ENCODE measurements around the gene WAPL.
"Not testable (repeated sequence)": the region's sequence is repeated elsewhere in the genome, so short reads cannot be mapped to it uniquely, and the experiment has no call there.

The WAPL gene, protein sequence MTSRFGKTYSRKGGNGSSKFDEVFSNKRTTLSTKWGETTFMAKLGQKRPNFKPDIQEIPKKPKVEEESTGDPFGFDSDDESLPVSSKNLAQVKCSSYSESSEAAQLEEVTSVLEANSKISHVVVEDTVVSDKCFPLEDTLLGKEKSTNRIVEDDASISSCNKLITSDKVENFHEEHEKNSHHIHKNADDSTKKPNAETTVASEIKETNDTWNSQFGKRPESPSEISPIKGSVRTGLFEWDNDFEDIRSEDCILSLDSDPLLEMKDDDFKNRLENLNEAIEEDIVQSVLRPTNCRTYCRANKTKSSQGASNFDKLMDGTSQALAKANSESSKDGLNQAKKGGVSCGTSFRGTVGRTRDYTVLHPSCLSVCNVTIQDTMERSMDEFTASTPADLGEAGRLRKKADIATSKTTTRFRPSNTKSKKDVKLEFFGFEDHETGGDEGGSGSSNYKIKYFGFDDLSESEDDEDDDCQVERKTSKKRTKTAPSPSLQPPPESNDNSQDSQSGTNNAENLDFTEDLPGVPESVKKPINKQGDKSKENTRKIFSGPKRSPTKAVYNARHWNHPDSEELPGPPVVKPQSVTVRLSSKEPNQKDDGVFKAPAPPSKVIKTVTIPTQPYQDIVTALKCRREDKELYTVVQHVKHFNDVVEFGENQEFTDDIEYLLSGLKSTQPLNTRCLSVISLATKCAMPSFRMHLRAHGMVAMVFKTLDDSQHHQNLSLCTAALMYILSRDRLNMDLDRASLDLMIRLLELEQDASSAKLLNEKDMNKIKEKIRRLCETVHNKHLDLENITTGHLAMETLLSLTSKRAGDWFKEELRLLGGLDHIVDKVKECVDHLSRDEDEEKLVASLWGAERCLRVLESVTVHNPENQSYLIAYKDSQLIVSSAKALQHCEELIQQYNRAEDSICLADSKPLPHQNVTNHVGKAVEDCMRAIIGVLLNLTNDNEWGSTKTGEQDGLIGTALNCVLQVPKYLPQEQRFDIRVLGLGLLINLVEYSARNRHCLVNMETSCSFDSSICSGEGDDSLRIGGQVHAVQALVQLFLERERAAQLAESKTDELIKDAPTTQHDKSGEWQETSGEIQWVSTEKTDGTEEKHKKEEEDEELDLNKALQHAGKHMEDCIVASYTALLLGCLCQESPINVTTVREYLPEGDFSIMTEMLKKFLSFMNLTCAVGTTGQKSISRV (N-terminal part only)

GRCh38 chr10:86521678-86522509, at the start of gene WAPL:
Gene WAPL (minus strand): TSS chr10:86521792. CDS start chr10:86518069, 3,723 bp downstream.
- Histone ChIP-seq H3K9ac (ENCODE audit: low read length) (peak within 1 kb of the TSS; percentile 91), H3K9me3 (ENCODE audit: control insufficient read depth, insufficient read depth, low read depth, low read length) (no peaks in the 10 kb centered on the region), H3K4me1 (ENCODE audit: control insufficient read depth, insufficient read depth, low read length) (peaks cover 20% of the 10 kb centered on the region), H3K27me3 (ENCODE audit: control insufficient read depth, insufficient read depth, low read length) (no peaks in the 10 kb centered on the region), H3K27ac (ENCODE audit: low read depth, low read length) (peak within 1 kb of the TSS; percentile 86), H3K4me3 (ENCODE audit: low read depth, low read length) (peak within 1 kb of the TSS; percentile 88), H3K36me3 (ENCODE audit: control insufficient read depth, insufficient read depth, low read length) (peaks cover 16% of the 10 kb centered on the region)

GRCh38 chr10:86569335-86569734, 47.7 kb upstream of the WAPL start:
- no peak overlapping the region for H3K4me3 ChIP-seq (ENCODE audit: low read depth, low read length)
- peaks cover 10% of the 10 kb centered on the region for H3K4me1 ChIP-seq (ENCODE audit: control insufficient read depth, insufficient read depth, low read length)
- H3K27me3 ChIP-seq (ENCODE audit: control insufficient read depth, insufficient read depth, low read length) = no peaks in the 10 kb centered on the region
- H3K27ac ChIP-seq (ENCODE audit: low read depth, low read length) = no peak overlapping the region
- no peak overlapping the region for H3K9ac ChIP-seq (ENCODE audit: low read length)
- no peaks in the 10 kb centered on the region for H3K9me3 ChIP-seq (ENCODE audit: control insufficient read depth, insufficient read depth, low read depth, low read length)
- H3K36me3 ChIP-seq (ENCODE audit: control insufficient read depth, insufficient read depth, low read length) = no peaks in the 10 kb centered on the region

DNA sequence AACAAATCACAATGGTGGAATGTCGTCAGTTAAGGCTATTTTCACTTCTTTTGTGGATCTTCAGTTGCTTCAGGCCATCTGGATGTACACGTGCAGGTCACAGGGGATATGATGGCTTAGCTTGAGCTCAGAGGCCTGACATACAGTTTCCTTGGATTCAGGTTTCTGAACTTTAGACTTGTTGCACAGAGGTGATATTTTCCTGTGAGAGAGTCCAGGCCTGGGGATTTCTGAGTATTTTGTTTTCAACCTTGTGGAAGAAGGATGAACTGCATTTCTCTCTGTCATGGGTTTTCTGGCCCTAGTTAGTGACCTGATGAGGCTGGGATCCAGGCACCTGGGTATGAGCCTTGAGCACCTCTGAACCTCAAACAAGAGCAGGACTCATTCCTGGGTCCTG, 44.9 kb upstream of the WAPL start:
- not testable (repeated sequence) for H3K4me3 ChIP-seq (ENCODE audit: low read depth, low read length); H3K27ac ChIP-seq (ENCODE audit: low read depth, low read length); H3K36me3 ChIP-seq (ENCODE audit: control insufficient read depth, insufficient read depth, low read length); H3K4me1 ChIP-seq (ENCODE audit: control insufficient read depth, insufficient read depth, low read length); H3K27me3 ChIP-seq (ENCODE audit: control insufficient read depth, insufficient read depth, low read length); H3K9ac ChIP-seq (ENCODE audit: low read length); H3K9me3 ChIP-seq (ENCODE audit: control insufficient read depth, insufficient read depth, low read depth, low read length)

DNA sequence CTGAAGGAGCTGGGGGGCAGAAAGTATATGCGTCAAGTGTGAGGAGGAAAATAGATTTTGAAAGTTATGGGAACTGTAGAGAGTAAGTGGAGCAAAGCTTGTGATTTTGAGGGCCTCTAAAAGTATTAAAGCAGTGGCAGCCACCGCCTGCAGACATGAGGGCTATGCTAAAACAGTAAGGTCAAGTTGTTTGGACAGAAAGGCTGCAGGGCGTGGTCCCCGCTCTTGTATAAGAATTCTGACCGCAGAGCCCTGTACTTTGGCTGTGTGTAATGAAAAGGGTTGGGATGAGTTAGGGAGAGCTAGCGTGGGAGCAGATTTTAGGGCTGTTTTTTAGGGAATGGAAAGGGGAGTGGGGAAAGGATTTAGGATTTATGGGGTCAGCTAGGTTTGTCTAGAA, 41.7 kb upstream of the WAPL start:
- not testable (repeated sequence) for H3K9me3 ChIP-seq (ENCODE audit: control insufficient read depth, insufficient read depth, low read depth, low read length); H3K36me3 ChIP-seq (ENCODE audit: control insufficient read depth, insufficient read depth, low read length); H3K27me3 ChIP-seq (ENCODE audit: control insufficient read depth, insufficient read depth, low read length); H3K4me1 ChIP-seq (ENCODE audit: control insufficient read depth, insufficient read depth, low read length); H3K27ac ChIP-seq (ENCODE audit: low read depth, low read length); H3K4me3 ChIP-seq (ENCODE audit: low read depth, low read length); H3K9ac ChIP-seq (ENCODE audit: low read length)

DNA sequence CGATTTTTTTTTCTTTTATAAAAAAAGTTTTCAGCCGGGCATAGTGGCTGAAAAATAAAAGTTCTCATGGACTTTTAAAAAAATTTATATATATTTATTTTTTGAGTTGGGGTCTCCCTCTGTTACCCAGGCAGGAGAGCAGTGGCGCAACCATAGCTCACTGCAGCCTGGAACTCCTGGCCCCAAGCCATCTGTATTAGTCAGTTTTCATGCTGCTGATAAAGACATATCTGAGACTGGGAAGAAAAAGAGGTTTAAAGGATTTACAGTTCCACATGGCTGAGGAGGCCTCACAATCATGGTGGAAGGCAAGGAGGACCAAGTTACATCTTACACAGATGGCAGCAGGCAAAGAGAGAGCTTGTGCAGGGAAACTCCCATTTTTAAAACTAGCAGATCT, 37.1 kb upstream of the WAPL start:
- H3K27me3 ChIP-seq (ENCODE audit: control insufficient read depth, insufficient read depth, low read length); H3K4me3 ChIP-seq (ENCODE audit: low read depth, low read length); H3K9ac ChIP-seq (ENCODE audit: low read length); H3K27ac ChIP-seq (ENCODE audit: low read depth, low read length); H3K36me3 ChIP-seq (ENCODE audit: control insufficient read depth, insufficient read depth, low read length); H3K4me1 ChIP-seq (ENCODE audit: control insufficient read depth, insufficient read depth, low read length); H3K9me3 ChIP-seq (ENCODE audit: control insufficient read depth, insufficient read depth, low read depth, low read length): not testable (repeated sequence)

- Histone ChIP-seq H3K9me3 (ENCODE audit: control insufficient read depth, insufficient read depth, low read depth, low read length) (no peaks in the 10 kb centered on the region), H3K27me3 (ENCODE audit: control insufficient read depth, insufficient read depth, low read length) (no peaks in the 10 kb centered on the region), H3K4me1 (ENCODE audit: control insufficient read depth, insufficient read depth, low read length) (peaks cover 5% of the 10 kb centered on the region; the same call in 1 of the 2 replicates), H3K4me3 (ENCODE audit: low read depth, low read length) (no peak overlapping the region), H3K9ac (ENCODE audit: low read length) (no peak overlapping the region), H3K27ac (ENCODE audit: low read depth, low read length) (no peak overlapping the region), H3K36me3 (ENCODE audit: control insufficient read depth, insufficient read depth, low read length) (no peaks in the 10 kb centered on the region)
These were observed 35.5 kb upstream of the WAPL start for GRCh38 chr10:86556933-86557649.

- Histone ChIP-seq H3K27ac (ENCODE audit: low read depth, low read length) (no peak overlapping the region), H3K9me3 (ENCODE audit: control insufficient read depth, insufficient read depth, low read depth, low read length) (no peaks in the 10 kb centered on the region)
These were observed 34.9 kb upstream of the WAPL start for GRCh38 chr10:86556532-86556931.

DNA sequence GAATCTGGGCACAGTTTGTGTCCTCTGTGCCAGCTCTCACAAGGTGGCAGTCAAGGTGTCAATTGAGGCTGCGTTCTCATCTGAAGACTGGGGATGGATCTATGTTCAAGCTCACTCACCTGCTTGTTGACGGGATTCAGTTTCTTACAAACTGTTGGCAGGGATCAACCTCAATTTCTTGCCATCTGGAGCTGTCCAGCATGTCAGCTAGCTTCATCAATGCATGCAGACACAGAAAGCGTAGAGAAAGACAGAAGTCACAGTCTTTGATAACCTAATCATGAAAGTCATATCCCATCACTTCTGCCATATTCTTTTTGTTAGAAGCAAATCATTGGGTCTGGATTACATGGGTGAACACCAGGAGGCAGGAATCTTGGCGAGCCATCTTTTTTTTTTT, 32.0 kb upstream of the WAPL start:
- no peak overlapping the region for H3K4me3 ChIP-seq (ENCODE audit: low read depth, low read length)
- peaks cover 5% of the 10 kb centered on the region; the same call in 1 of the 2 replicates for H3K4me1 ChIP-seq (ENCODE audit: control insufficient read depth, insufficient read depth, low read length)
- no peaks in the 10 kb centered on the region for H3K27me3 ChIP-seq (ENCODE audit: control insufficient read depth, insufficient read depth, low read length)
- no peak overlapping the region for H3K27ac ChIP-seq (ENCODE audit: low read depth, low read length)
- H3K9ac ChIP-seq (ENCODE audit: low read length) = no peak overlapping the region
- no peaks in the 10 kb centered on the region for H3K9me3 ChIP-seq (ENCODE audit: control insufficient read depth, insufficient read depth, low read depth, low read length)
- H3K36me3 ChIP-seq (ENCODE audit: control insufficient read depth, insufficient read depth, low read length) = no peaks in the 10 kb centered on the region

More at GRCh38 chr10:86556532-86556931, 34.9 kb upstream of the WAPL start:
- Histone ChIP-seq H3K4me1 (ENCODE audit: control insufficient read depth, insufficient read depth, low read length) (peaks cover 5% of the 10 kb centered on the region; the same call in 1 of the 2 replicates), H3K36me3 (ENCODE audit: control insufficient read depth, insufficient read depth, low read length) (no peaks in the 10 kb centered on the region), H3K4me3 (ENCODE audit: low read depth, low read length) (no peak overlapping the region), H3K27me3 (ENCODE audit: control insufficient read depth, insufficient read depth, low read length) (no peaks in the 10 kb centered on the region), H3K9ac (ENCODE audit: low read length) (no peak overlapping the region)

GRCh38 chr10:86553213-86553612, 31.6 kb upstream of the WAPL start:
- Histone ChIP-seq H3K27me3 (ENCODE audit: control insufficient read depth, insufficient read depth, low read length) (no peaks in the 10 kb centered on the region), H3K9ac (ENCODE audit: low read length) (no peak overlapping the region), H3K36me3 (ENCODE audit: control insufficient read depth, insufficient read depth, low read length) (no peaks in the 10 kb centered on the region), H3K27ac (ENCODE audit: low read depth, low read length) (no peak overlapping the region), H3K4me1 (ENCODE audit: control insufficient read depth, insufficient read depth, low read length) (peaks cover 5% of the 10 kb centered on the region; the same call in 1 of the 2 replicates), H3K4me3 (ENCODE audit: low read depth, low read length) (no peak overlapping the region), H3K9me3 (ENCODE audit: control insufficient read depth, insufficient read depth, low read depth, low read length) (no peaks in the 10 kb centered on the region)

DNA sequence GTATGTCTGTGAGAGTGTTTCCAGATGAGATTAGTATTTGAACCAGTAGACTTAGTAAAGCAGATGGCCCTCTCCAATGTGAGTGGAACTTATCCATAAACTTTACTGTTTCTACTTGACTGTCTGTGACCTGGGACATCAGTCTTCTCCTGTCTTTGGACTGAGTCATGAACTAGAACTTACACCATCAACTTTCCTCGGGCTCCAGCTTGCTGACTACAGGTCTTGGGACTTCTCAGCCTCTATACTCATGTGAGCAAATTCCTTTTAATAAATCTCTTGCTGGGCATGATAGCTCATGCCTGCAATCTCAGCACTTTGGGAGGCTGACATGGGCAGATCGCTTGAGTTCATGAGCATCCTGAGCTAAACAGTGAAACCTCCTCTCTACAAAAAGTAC, 25.7 kb upstream of the WAPL start:
- H3K4me1 ChIP-seq (ENCODE audit: control insufficient read depth, insufficient read depth, low read length) = no peaks in the 10 kb centered on the region
- no peak overlapping the region for H3K27ac ChIP-seq (ENCODE audit: low read depth, low read length)
- no peaks in the 10 kb centered on the region for H3K27me3 ChIP-seq (ENCODE audit: control insufficient read depth, insufficient read depth, low read length)
- no peak overlapping the region for H3K9ac ChIP-seq (ENCODE audit: low read length)
- no peak overlapping the region for H3K4me3 ChIP-seq (ENCODE audit: low read depth, low read length)
- H3K9me3 ChIP-seq (ENCODE audit: control insufficient read depth, insufficient read depth, low read depth, low read length) = 0 out of 2 replicates have a peak, but pooled peaks cover 3% of the 10 kb centered on the region
- H3K36me3 ChIP-seq (ENCODE audit: control insufficient read depth, insufficient read depth, low read length) = no peaks in the 10 kb centered on the region
